Suprapubic skin (tissue), 4 donors: ENCODE results near the gene ALG12. TPM values are rescaled to one million over a fixed set of nuclear protein-coding genes. Genes with fewer than 3 reads are reported as not detected.

Source experiments
- DNase-seq, 2 donors: peaks; one replicate each; pipeline ENCODE4 v3.0.0-alpha.2; 2019; ENCODE audit warnings: low spot score in 2 of 2
- H3K27ac ChIP-seq: fragments of 200-600 bp; sonication (generic); one replicate; pipeline ENCODE4 v1.5.1; 2019
- H3K27me3 ChIP-seq: fragments of 200-600 bp; sonication (generic); one replicate; pipeline ENCODE4 v1.5.1; 2019
- H3K36me3 ChIP-seq: fragments of 200-600 bp; sonication (generic); one replicate; pipeline ENCODE4 v1.5.1; 2019
- H3K4me1 ChIP-seq: fragments of 200-600 bp; sonication (generic); one replicate; pipeline ENCODE4 v1.5.1; 2019
- H3K4me3 ChIP-seq: fragments of 200-600 bp; sonication (generic); one replicate; pipeline ENCODE4 v1.5.1; 2019; ENCODE audit warnings: mild to moderate bottlenecking
- H3K9me3 ChIP-seq: fragments of 200-600 bp; sonication (generic); one replicate; pipeline ENCODE4 v1.5.1; 2019
- CTCF ChIP-seq, 2 donors: fragments of 200-600 bp in 1 of 2; fragments of 450-650 bp in 1 of 2; sonication (generic) in 1 of 2; IDR thresholded peaks; one replicate each; pipeline ENCODE4 v1.5.1; 2016 to 2019; ENCODE audit warnings: antibody characterized with exemption in 2 of 2, mild to moderate bottlenecking in 1 of 2, moderate library complexity in 1 of 2
- EP300 ChIP-seq: sonication (generic); formaldehyde crosslinking; IDR thresholded peaks from one replicate; pipeline ENCODE4 v1.6.1; 2017; ENCODE audit warnings: antibody characterized with exemption
- POLR2A ChIP-seq, 2 donors: fragments of 450-650 bp; IDR thresholded peaks; one replicate each; pipeline ENCODE4 v1.6.1; 2017; ENCODE audit warnings: antibody characterized with exemption in 2 of 2, mild to moderate bottlenecking in 2 of 2, moderate library complexity in 2 of 2
- POLR2AphosphoS5 ChIP-seq, 3 donors: sonication (generic); formaldehyde crosslinking; IDR thresholded peaks; one replicate each; pipeline ENCODE4 v1.6.1; 2017; ENCODE audit warnings: antibody characterized with exemption in 3 of 3
- WGBS: methylation state at CpG from one replicate; pipeline ENCODE4 v1.1.5; 2018; 5-methylcytosine and 5-hydroxymethylcytosine counted together
- total RNA-seq, 4 donors: library from RNA; depleted of rRNA; stranded (reverse); fragments of >200 nt; gene quantifications; one replicate each; pipeline ENCODE4 v1.1.0, GENCODE V29; 2016

Gene ALG12
- total RNA-seq, 4 donors from 2014 or later: 13.2 to 23.8 (median 16.8) TPM

GRCh38 chr22:49953027-49953679 lies 34.9 kb upstream of the ALG12 start:
- H3K4me1 ChIP-seq: peaks cover 86% of the 10 kb centered on the region
- no peak for DNase-seq
- TF ChIP-seq EP300: no peak
- no peaks in the 10 kb centered on the region for H3K9me3 ChIP-seq
- 88% methylated on average over 5 of the region's 20 CpGs for WGBS
- no peaks in the 10 kb centered on the region for H3K27me3 ChIP-seq
- H3K27ac ChIP-seq: peak overlapping the region; percentile 92
- no peak overlapping the region for H3K4me3 ChIP-seq
- H3K36me3 ChIP-seq: no peaks in the 10 kb centered on the region

- Histone ChIP-seq H3K4me3 (no peak overlapping the region), H3K36me3 (no peaks in the 10 kb centered on the region), H3K27ac (peak overlapping the region; percentile 92), H3K27me3 (no peaks in the 10 kb centered on the region), H3K4me1 (peaks cover 95% of the 10 kb centered on the region), H3K9me3 (no peaks in the 10 kb centered on the region)
- 50% methylated on average over 15 of the region's 24 CpGs for WGBS
- DNase-seq: no peak
- TF ChIP-seq EP300 (no peak), POLR2AphosphoS5 (IDR thresholded peaks at IDR 0.05) (no peak), CTCF (IDR thresholded peaks at IDR 0.05) (no peak), POLR2A (IDR thresholded peaks at IDR 0.05) (no peak)
Observed at GRCh38 chr22:49951986-49952896, 34.0 kb upstream of the ALG12 start.

- no CpG with 5 or more reads among the region's 4 CpGs for WGBS
- H3K27ac ChIP-seq: peak overlapping the region; percentile 92
- H3K4me1 ChIP-seq: peaks cover 98% of the 10 kb centered on the region
- H3K36me3 ChIP-seq: no peaks in the 10 kb centered on the region
- H3K9me3 ChIP-seq: no peaks in the 10 kb centered on the region
- TF ChIP-seq EP300 (no peak), POLR2A (IDR thresholded peaks at IDR 0.05) (no peak), CTCF (IDR thresholded peaks at IDR 0.05) (no peak), POLR2AphosphoS5 (IDR thresholded peaks at IDR 0.05) (no peak)
- H3K27me3 ChIP-seq: no peaks in the 10 kb centered on the region
- H3K4me3 ChIP-seq: no peak overlapping the region
- no peak for DNase-seq
Observed at GRCh38 chr22:49951678-49951985, 33.4 kb upstream of the ALG12 start.

GRCh38 chr22:49951000-49951677 lies 32.9 kb upstream of the ALG12 start:
- no peaks in the 10 kb centered on the region for H3K9me3 ChIP-seq
- H3K36me3 ChIP-seq: no peaks in the 10 kb centered on the region
- no peak for TF ChIP-seq CTCF (IDR thresholded peaks at IDR 0.05)
- TF ChIP-seq POLR2AphosphoS5 (IDR thresholded peaks at IDR 0.05): peak in 2 of 3 donors; percentile 82 to 93
- no peak for DNase-seq
- H3K27me3 ChIP-seq: no peaks in the 10 kb centered on the region
- peak overlapping the region; percentile 92 for H3K27ac ChIP-seq
- peaks cover 94% of the 10 kb centered on the region for H3K4me1 ChIP-seq
- no peak overlapping the region for H3K4me3 ChIP-seq
- WGBS: 61% methylated on average over 9 of the region's 28 CpGs

- Histone ChIP-seq H3K27ac (peak overlapping the region; percentile 92), H3K36me3 (no peaks in the 10 kb centered on the region), H3K9me3 (no peaks in the 10 kb centered on the region), H3K27me3 (no peaks in the 10 kb centered on the region), H3K4me1 (peaks cover 93% of the 10 kb centered on the region), H3K4me3 (no peak overlapping the region)
- 95% methylated on average over 4 of the region's 18 CpGs for WGBS
- no peak for DNase-seq
- TF ChIP-seq CTCF (IDR thresholded peaks at IDR 0.05) (no peak), EP300 (no peak), POLR2AphosphoS5 (IDR thresholded peaks at IDR 0.05) (no peak), POLR2A (IDR thresholded peaks at IDR 0.05) (no peak)
Observed at GRCh38 chr22:49950396-49950994, 32.3 kb upstream of the ALG12 start.
